Measurements from ENCODE around the gene TTC27. TPM values are rescaled to one million over a fixed set of nuclear protein-coding genes. Genes with fewer than 3 reads are reported as not detected.

The TTC27 gene
- total and polyA plus RNA-seq, 2 experiments from 2014 or later, result 8.7 to 10.2 TPM

DNA sequence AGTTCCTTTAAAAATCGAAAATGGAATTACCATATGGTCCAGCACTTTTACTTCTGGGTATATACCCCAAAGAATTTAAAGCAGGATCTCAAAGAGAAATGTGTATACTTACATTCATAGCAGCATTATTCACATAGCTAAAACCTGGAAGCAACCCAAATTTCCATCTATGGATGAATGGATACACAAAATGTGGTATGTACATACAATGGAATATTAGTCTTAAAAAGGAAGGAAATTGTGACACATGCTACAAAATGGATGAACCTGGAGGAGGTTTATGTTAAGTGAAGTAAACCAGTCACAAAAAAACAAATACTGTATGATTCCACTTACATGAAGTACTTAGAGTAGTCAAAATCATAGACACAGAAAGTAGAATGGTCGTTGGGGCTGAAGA is 171.0 kb downstream of the TTC27 start:
- TF ChIP-seq, protein P1, sequence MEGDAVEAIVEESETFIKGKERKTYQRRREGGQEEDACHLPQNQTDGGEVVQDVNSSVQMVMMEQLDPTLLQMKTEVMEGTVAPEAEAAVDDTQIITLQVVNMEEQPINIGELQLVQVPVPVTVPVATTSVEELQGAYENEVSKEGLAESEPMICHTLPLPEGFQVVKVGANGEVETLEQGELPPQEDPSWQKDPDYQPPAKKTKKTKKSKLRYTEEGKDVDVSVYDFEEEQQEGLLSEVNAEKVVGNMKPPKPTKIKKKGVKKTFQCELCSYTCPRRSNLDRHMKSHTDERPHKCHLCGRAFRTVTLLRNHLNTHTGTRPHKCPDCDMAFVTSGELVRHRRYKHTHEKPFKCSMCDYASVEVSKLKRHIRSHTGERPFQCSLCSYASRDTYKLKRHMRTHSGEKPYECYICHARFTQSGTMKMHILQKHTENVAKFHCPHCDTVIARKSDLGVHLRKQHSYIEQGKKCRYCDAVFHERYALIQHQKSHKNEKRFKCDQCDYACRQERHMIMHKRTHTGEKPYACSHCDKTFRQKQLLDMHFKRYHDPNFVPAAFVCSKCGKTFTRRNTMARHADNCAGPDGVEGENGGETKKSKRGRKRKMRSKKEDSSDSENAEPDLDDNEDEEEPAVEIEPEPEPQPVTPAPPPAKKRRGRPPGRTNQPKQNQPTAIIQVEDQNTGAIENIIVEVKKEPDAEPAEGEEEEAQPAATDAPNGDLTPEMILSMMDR (IDR thresholded peaks at IDR 0.05; ENCODE audit: low read depth, low read length), result no peak
- no peaks in the 10 kb centered on the region for H3K27me3 ChIP-seq
- no peaks in the 10 kb centered on the region for H3K36me3 ChIP-seq
- peaks cover 10% of the 10 kb centered on the region for H3K4me1 ChIP-seq (ENCODE audit: low read depth)
- H3K9me3 ChIP-seq (ENCODE audit: low read depth), result no peaks in the 10 kb centered on the region
- DNase-seq (ENCODE audit: low read depth in 1 of 2, low spot score in 1 of 2), result no peak
- no peak overlapping the region for H3K27ac ChIP-seq
- no peak overlapping the region for H3K4me3 ChIP-seq

DNA sequence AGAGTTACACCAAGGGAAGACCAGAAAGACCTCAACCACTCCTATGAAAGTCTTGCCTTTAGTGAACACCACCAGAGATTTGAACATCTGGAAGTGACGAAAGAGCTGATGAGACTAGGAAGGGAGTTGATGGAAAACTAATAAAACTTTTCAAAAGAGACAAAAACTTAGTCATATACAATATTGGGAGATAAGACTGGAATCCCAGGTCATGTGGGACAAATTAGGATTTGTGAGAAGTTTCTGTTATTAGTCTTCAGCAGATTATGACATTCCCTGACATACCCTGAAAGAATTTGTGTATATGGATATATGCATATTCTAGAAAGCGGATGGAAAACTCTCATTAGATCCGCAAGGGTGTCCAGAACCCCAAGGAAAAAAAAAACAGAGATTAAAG is 173.9 kb downstream of the TTC27 start:
- Histone ChIP-seq H3K36me3 (no peaks in the 10 kb centered on the region), H3K4me3 (no peak overlapping the region), H3K27me3 (no peaks in the 10 kb centered on the region), H3K27ac (no peak overlapping the region), H3K9me3 (ENCODE audit: low read depth) (no peaks in the 10 kb centered on the region), H3K4me1 (ENCODE audit: low read depth) (peaks cover 26% of the 10 kb centered on the region)
- TF ChIP-seq, protein P1 (IDR thresholded peaks at IDR 0.05; ENCODE audit: low read depth, low read length), result no peak
- no peak for DNase-seq (ENCODE audit: low read depth in 1 of 2, low spot score in 1 of 2)

DNA sequence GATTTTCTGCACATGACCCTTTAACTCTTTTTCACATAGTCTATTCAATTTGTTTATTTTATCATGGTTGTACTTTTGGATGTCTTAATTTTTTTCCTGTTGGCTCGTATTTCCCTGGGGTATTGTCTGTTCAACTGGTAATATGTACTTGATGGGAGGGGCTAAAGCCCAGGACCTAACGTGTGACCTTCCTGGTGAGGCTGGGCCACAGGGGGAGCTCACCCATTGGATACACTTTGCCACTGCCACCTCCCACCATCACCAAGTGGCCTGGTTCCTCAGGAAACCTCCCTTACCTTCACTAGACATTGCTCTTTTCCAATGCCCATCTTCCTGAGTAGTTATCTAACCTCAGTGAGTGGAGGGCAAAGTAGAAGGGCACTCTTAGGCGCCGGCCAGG is 175.0 kb downstream of the TTC27 start:
- H3K27ac ChIP-seq, result no peak overlapping the region
- no peaks in the 10 kb centered on the region for H3K36me3 ChIP-seq
- H3K4me3 ChIP-seq, result no peak overlapping the region
- peaks cover 26% of the 10 kb centered on the region for H3K4me1 ChIP-seq (ENCODE audit: low read depth)
- H3K9me3 ChIP-seq (ENCODE audit: low read depth), result no peaks in the 10 kb centered on the region
- no peaks in the 10 kb centered on the region for H3K27me3 ChIP-seq
- TF ChIP-seq, protein P1 (IDR thresholded peaks at IDR 0.05; ENCODE audit: low read depth, low read length), result no peak
- no peak for DNase-seq (ENCODE audit: low read depth in 1 of 2, low spot score in 1 of 2)

DNA sequence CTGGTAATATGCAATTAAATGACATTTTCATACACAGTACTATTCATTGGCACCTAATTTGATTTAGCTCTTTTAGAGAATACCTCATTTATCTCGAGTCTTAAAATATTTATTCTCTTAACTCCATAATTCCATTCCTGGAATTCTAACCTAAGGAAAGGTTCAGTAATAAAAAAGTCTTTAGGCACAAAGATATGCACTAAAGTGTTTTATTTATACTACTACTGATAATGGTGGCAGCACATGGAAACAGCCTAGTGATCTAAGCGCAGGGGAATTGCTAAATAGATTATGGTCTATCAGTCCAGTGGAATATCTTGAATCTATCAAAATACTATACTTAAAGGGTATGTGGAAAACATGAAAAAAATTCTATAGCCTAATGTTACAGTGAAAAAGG is 176.4 kb downstream of the TTC27 start:
- H3K9me3 ChIP-seq (ENCODE audit: low read depth), result no peaks in the 10 kb centered on the region
- no peaks in the 10 kb centered on the region for H3K27me3 ChIP-seq
- H3K4me1 ChIP-seq (ENCODE audit: low read depth), result peaks cover 26% of the 10 kb centered on the region
- peak overlapping the region; percentile 59 for H3K27ac ChIP-seq
- H3K36me3 ChIP-seq, result no peaks in the 10 kb centered on the region
- H3K4me3 ChIP-seq, result no peak overlapping the region
- no peak for DNase-seq (ENCODE audit: low read depth in 1 of 2, low spot score in 1 of 2)
- TF ChIP-seq, protein P1 (IDR thresholded peaks at IDR 0.05; ENCODE audit: low read depth, low read length), result no peak

DNA sequence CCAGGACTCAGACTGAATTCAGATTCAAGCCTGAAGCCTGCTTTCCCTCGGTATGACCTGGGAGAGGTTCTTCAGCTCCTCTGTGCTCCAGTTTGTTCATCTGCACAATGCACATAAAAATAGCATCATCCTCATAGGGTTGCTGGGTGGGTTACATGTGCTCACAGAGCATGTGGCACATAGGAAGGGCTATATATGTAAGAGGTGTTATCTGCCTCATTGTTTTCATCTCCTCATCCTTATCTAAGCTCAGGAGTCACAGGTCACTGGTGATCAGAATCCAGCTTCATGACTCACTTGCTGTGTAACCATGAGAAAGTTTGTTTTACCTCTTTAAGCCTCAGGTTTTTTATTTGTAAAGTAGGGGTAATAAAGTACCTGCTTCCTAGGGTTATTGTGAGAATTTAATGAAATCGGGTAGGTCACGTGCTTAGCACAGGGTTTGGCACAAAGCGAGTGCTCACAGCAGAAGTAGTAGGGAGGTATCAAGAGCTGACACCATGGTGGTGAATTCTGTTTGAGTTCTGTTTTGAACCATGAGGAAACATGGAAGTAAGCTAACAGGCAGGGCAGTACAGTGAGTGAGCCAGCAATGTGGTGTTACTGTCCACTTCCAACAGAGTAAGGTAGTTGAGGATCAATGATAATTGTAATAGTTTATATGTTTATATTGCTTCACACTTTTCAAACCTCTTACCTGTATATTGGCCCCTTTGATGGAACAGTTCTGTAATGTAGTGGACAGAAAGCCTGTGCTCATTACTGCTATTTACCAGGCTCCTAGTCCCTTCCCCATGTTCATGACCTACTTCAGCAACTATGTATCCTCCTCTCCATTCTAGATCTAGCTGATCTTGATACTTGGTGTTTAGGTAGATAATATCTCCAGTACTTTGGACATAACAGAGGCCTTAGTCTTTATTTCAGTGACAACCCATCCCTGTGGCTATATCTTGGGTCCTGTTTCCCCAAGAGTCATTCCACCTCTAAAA is 177.6 kb downstream of the TTC27 start:
- TF ChIP-seq, protein P1 (IDR thresholded peaks at IDR 0.05; ENCODE audit: low read depth, low read length), result no peak
- DNase-seq (ENCODE audit: low read depth in 1 of 2, low spot score in 1 of 2), result peak in 1 of 2 donors; percentile 28
- Histone ChIP-seq H3K9me3 (ENCODE audit: low read depth) (no peaks in the 10 kb centered on the region), H3K36me3 (no peaks in the 10 kb centered on the region), H3K4me3 (no peak overlapping the region), H3K27ac (peak overlapping the region; percentile 59), H3K27me3 (no peaks in the 10 kb centered on the region), H3K4me1 (ENCODE audit: low read depth) (peaks cover 26% of the 10 kb centered on the region)
